Gastrocnemius medialis (tissue), 4 donors: Measurements from ENCODE around the gene DRAM1. TPM values are rescaled to one million over a fixed set of nuclear protein-coding genes. Genes with fewer than 3 reads are reported as not detected.
A peak's percentile ranks its signal among the peaks of the same experiment; 100 is the strongest.

Experiments used
- ATAC-seq, 2 donors: fragments of 150-250 bp; one replicate each; pipeline ENCODE4 v1.9.1; 2016
- DNase-seq, 2 donors: peaks; one replicate each; pipeline ENCODE4 v3.0.0-alpha.2; 2019
- H3K27ac ChIP-seq, 4 donors: fragments of 200-600 bp; sonication (generic); 1 replicate in 1 of 4; 2 replicates in 3 of 4; pipeline ENCODE4 v1.5.1; 2016 to 2018; ENCODE audit warnings: mild to moderate bottlenecking in 2 of 4, moderate library complexity in 1 of 4
- H3K27me3 ChIP-seq, 3 donors: fragments of 200-600 bp; sonication (generic) in 2 of 3; 1 replicate in 1 of 3; 2 replicates in 2 of 3; pipeline versions ENCODE4 v1.5.1 to v1.6.0; 2016 to 2019; ENCODE audit warnings: mild to moderate bottlenecking in 1 of 3, moderate library complexity in 1 of 3
- H3K36me3 ChIP-seq, 2 donors: fragments of 200-600 bp; sonication (generic) in 1 of 2; one replicate each; pipeline ENCODE4 v1.5.1; 2017 to 2018
- H3K4me1 ChIP-seq, 2 donors: fragments of 200-600 bp; sonication (generic) in 1 of 2; one replicate each; pipeline ENCODE4 v1.5.1; 2016 to 2017; ENCODE audit warnings: mild to moderate bottlenecking in 2 of 2
- H3K4me3 ChIP-seq, 4 donors: fragments of 200-600 bp; sonication (generic) in 3 of 4; 1 replicate in 1 of 4; 2 replicates in 3 of 4; pipeline ENCODE4 v1.5.1; 2016 to 2019; ENCODE audit warnings: mild to moderate bottlenecking in 2 of 4
- H3K9me3 ChIP-seq, 3 donors: fragments of 200-600 bp; sonication (generic) in 2 of 3; 1 replicate in 1 of 3; 2 replicates in 2 of 3; pipeline ENCODE4 v1.5.1; 2016 to 2019
- CTCF ChIP-seq, 5 experiments: fragments of 450-650 bp in 3 of 5; fragments of 200-600 bp in 2 of 5; sonication (generic) in 2 of 5; IDR thresholded peaks in 4 of 5; conservative IDR thresholded peaks in 1 of 5; 1 replicate in 4 of 5; 2 replicates in 1 of 5; pipeline ENCODE4 v1.5.1; 2016 to 2019; ENCODE audit warnings: antibody characterized with exemption in 5 of 5, mild to moderate bottlenecking in 3 of 5, moderate library complexity in 3 of 5
- POLR2A ChIP-seq, 2 donors: fragments of 450-650 bp; IDR thresholded peaks; one replicate each; pipeline ENCODE4 v1.6.1; 2017; ENCODE audit warnings: antibody characterized with exemption in 2 of 2, mild to moderate bottlenecking in 2 of 2, moderate library complexity in 2 of 2
- in situ Hi-C, 4 donors: fragments of 200-750 bp; cut with MboI; loops; one replicate each; pipeline versions ENCODE4 v1.15.0 to v1.8.0; 2017; ENCODE audit warnings: low sequenced_read_pairs in 4 of 4
- intact Hi-C: fragments of 100-400 bp; cut with DNase I; formaldehyde crosslinking; loops from one replicate; pipeline ENCODE4 v1.15.1; 2023; ENCODE audit warnings: low total_unique reads
- total RNA-seq, 4 donors: library from RNA; depleted of rRNA; stranded (reverse); fragments of >200 nt; gene quantifications; one replicate each; pipeline versions ENCODE4 v1.1.0 to v1.2.3, GENCODE V29; 2016

DRAM1 gene
- 1 to 10 TPM; 2.9 to 7.2 (median 4.1) TPM for total RNA-seq

- intact Hi-C loops, result loop anchor here (1.0 kb wide), 1 partner anchor 469 kb away; no protein-coding TSS in a partner anchor
- Histone ChIP-seq H3K27ac (peak within 1 kb of the TSS; percentile 95 to 97 (median 96)), H3K27me3 (no peaks in the 10 kb centered on the region), H3K4me3 (peak within 1 kb of the TSS; percentile 86 to 99 (median 92)), H3K4me1 (peaks cover 0 to 13% of the 10 kb centered on the region in 2 donors), H3K9me3 (no peaks in the 10 kb centered on the region), H3K36me3 (no peaks in the 10 kb centered on the region)
- in situ Hi-C loops, result no loop called here
- DNase-seq (peak; percentile 80 to 89), ATAC-seq (peak; percentile 87 to 90)
- TF ChIP-seq POLR2A (IDR thresholded peaks at IDR 0.05) (peak; percentile 83 to 86), CTCF (IDR thresholded peaks at IDR 0.05 in 4 of 5, conservative IDR thresholded peaks at IDR 0.05 in 1 of 5) (peak in 2 of 5 experiments; percentile 12 to 25)
These were observed at the start of gene DRAM1 for GRCh38 chr12:101876861-101877805. TSS of gene DRAM1 (plus strand) at chr12:101877580. CDS start at chr12:101877790, 210 bp downstream.

GRCh38 chr12:101828463-101829196 is 48.8 kb upstream of the DRAM1 start:
- in situ Hi-C loops (loop anchor here in 2 of 4 donors (5.0 to 25.0 kb wide), 2 partner anchors 46 to 416 kb away; partner anchors contain the start of gene ARL1 (in 2 of the 2)), intact Hi-C loops (no loop called here)
- no peaks in the 10 kb centered on the region for H3K36me3 ChIP-seq
- ATAC-seq (no peak), DNase-seq (peak in 1 of 2 donors; percentile 19)
- peaks cover 18 to 56% of the 10 kb centered on the region in 2 donors for H3K4me1 ChIP-seq
- peak overlapping the region; percentile 76 to 89 (median 82) for H3K27ac ChIP-seq
- H3K27me3 ChIP-seq, result no peaks in the 10 kb centered on the region
- TF ChIP-seq POLR2A (IDR thresholded peaks at IDR 0.05), result no peak
- TF ChIP-seq CTCF (IDR thresholded peaks at IDR 0.05 in 4 of 5, conservative IDR thresholded peaks at IDR 0.05 in 1 of 5), result no peak
- no peak overlapping the region for H3K4me3 ChIP-seq
- H3K9me3 ChIP-seq, result no peaks in the 10 kb centered on the region

GRCh38 chr12:101829639-101830366 is 47.6 kb upstream of the DRAM1 start:
- H3K4me1 ChIP-seq, result peaks cover 13 to 45% of the 10 kb centered on the region in 2 donors

More at GRCh38 chr12:101829639-101830366, 47.6 kb upstream of the DRAM1 start:
- peak overlapping the region; percentile 69 to 90 (median 76) for H3K4me3 ChIP-seq
- peak overlapping the region; percentile 76 to 89 (median 82) for H3K27ac ChIP-seq
- in situ Hi-C loops (loop anchor here (5.0 to 25.0 kb wide), 4 partner anchors 48 to 425 kb away; partner anchors contain the start of gene ARL1 (in 3 of the 4)), intact Hi-C loops (loop anchor here (1.0 to 5.0 kb wide), 2 partner anchors 38 to 423 kb away; partner anchors contain the start of gene ARL1)
- no peak for TF ChIP-seq CTCF (IDR thresholded peaks at IDR 0.05 in 4 of 5, conservative IDR thresholded peaks at IDR 0.05 in 1 of 5)
- TF ChIP-seq POLR2A (IDR thresholded peaks at IDR 0.05), result no peak
- no peaks in the 10 kb centered on the region for H3K36me3 ChIP-seq
- ATAC-seq (peak; percentile 30 to 31), DNase-seq (no peak)
- no peaks in the 10 kb centered on the region for H3K27me3 ChIP-seq
- no peaks in the 10 kb centered on the region for H3K9me3 ChIP-seq
